ENCODE data around the gene SPDYE5. TPM values are rescaled to one million over a fixed set of nuclear protein-coding genes. Genes with fewer than 3 reads are reported as not detected.
A peak's percentile ranks its signal among the peaks of the same experiment; 100 is the strongest.

SPDYE5 gene
- total and polyA plus RNA-seq, 10 of the 15 experiments (the other 5 are each of a cell fraction or from before 2014, with no cell fraction given) = 0.07 to 2.7 (median 1.4) TPM; not detected in 6

DNA sequence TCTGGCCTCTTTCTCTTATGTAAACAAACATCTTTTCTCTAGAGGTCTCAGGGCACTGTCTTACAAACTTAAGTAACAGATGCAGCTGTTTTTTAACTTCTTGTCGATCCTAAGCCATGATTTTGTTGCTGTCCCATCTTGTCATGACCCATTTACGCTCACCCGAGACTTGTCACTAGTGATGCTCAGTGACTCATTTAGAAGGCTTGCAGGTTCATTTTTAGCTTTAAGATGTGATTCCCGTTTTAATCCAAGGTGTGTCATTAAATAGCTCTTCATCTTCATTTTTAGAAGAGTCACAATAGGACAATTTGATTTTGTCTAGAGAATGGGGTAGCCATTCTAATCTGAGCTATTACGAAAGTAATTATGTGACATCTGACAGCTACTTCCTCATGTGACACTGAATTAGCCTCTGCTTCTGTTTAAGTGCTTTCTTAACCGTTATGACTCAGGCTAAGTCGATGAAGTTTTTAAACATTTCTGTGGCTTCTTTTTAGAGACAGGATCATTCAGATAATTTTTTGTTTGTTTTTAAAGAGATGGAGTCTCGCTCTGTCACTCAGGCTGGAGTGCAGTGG lies 42.7 kb downstream of the SPDYE5 start (continued):
- TF ChIP-seq, protein P1, sequence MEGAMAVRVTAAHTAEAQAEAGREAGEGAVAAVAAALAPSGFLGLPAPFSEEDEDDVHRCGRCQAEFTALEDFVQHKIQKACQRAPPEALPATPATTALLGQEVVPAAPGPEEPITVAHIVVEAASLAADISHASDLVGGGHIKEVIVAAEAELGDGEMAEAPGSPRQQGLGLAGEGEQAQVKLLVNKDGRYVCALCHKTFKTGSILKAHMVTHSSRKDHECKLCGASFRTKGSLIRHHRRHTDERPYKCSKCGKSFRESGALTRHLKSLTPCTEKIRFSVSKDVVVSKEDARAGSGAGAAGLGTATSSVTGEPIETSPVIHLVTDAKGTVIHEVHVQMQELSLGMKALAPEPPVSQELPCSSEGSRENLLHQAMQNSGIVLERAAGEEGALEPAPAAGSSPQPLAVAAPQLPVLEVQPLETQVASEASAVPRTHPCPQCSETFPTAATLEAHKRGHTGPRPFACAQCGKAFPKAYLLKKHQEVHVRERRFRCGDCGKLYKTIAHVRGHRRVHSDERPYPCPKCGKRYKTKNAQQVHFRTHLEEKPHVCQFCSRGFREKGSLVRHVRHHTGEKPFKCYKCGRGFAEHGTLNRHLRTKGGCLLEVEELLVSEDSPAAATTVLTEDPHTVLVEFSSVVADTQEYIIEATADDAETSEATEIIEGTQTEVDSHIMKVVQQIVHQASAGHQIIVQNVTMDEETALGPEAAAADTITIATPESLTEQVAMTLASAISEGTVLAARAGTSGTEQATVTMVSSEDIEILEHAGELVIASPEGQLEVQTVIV (IDR thresholded peaks at IDR 0.05; ENCODE audit: borderline replicate concordance, partially characterized antibody) = no peak
- TF ChIP-seq, protein P2, sequence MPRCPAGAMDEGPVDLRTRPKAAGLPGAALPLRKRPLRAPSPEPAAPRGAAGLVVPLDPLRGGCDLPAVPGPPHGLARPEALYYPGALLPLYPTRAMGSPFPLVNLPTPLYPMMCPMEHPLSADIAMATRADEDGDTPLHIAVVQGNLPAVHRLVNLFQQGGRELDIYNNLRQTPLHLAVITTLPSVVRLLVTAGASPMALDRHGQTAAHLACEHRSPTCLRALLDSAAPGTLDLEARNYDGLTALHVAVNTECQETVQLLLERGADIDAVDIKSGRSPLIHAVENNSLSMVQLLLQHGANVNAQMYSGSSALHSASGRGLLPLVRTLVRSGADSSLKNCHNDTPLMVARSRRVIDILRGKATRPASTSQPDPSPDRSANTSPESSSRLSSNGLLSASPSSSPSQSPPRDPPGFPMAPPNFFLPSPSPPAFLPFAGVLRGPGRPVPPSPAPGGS (IDR thresholded peaks at IDR 0.05; ENCODE audit: borderline replicate concordance, insufficient read depth, low read depth, low read length, poor library complexity, severe bottlenecking) = no peak
- TF ChIP-seq SMARCA5 (IDR thresholded peaks at IDR 0.05) (no peak), NFIC (IDR thresholded peaks at IDR 0.05; ENCODE audit: low read depth, low read length) (peak; percentile 65; the same call in 1 of the 2 replicates), DPF2 (IDR thresholded peaks at IDR 0.05) (0 out of 2 replicates have a peak, but pooled peaks have one; percentile 46), NBN (IDR thresholded peaks at IDR 0.05) (peak; percentile 24; the same call in 1 of the 2 replicates), FOS (IDR thresholded peaks at IDR 0.05; ENCODE audit: borderline replicate concordance, extremely low read depth, insufficient read length) (no peak), MYB (IDR thresholded peaks at IDR 0.05; ENCODE audit: borderline replicate concordance, low read depth, low read length) (no peak), BMI1 (IDR thresholded peaks at IDR 0.05; ENCODE audit: borderline replicate concordance) (peak; percentile 44; the same call in 1 of the 2 replicates), ZNF24 (IDR thresholded peaks at IDR 0.05) (peak; percentile 92), IRF4 (IDR thresholded peaks at IDR 0.05; ENCODE audit: low read depth, low read length) (peak; percentile 70; the same call in 1 of the 2 replicates), JUNB (IDR thresholded peaks at IDR 0.05) (peak; percentile 93), PAX5 (IDR thresholded peaks at IDR 0.05; ENCODE audit: borderline replicate concordance, low read depth, low read length) (no peak), ATF7 (IDR thresholded peaks at IDR 0.05; ENCODE audit: low read depth) (peak; percentile 63), IKZF2 (IDR thresholded peaks at IDR 0.05) (peak in 1 of 2 experiments; percentile 31; a peak in 1 of 4 replicates), RELA (IDR thresholded peaks at IDR 0.05; ENCODE audit: borderline replicate concordance, partially characterized antibody) (no peak), BCL11A (IDR thresholded peaks at IDR 0.05; ENCODE audit: low read depth, low read length) (peak; percentile 44; the same call in 1 of the 2 replicates), MEF2B (IDR thresholded peaks at IDR 0.05; ENCODE audit: partially characterized antibody, poor library complexity, severe bottlenecking) (peak; percentile 19), CREM (IDR thresholded peaks at IDR 0.05; ENCODE audit: low read depth) (peak; percentile 61; the same call in 1 of the 2 replicates), BACH1 (IDR thresholded peaks at IDR 0.05; ENCODE audit: borderline replicate concordance) (peak; percentile 37; the same call in 1 of the 2 replicates)
- TF ChIP-seq, protein P3, sequence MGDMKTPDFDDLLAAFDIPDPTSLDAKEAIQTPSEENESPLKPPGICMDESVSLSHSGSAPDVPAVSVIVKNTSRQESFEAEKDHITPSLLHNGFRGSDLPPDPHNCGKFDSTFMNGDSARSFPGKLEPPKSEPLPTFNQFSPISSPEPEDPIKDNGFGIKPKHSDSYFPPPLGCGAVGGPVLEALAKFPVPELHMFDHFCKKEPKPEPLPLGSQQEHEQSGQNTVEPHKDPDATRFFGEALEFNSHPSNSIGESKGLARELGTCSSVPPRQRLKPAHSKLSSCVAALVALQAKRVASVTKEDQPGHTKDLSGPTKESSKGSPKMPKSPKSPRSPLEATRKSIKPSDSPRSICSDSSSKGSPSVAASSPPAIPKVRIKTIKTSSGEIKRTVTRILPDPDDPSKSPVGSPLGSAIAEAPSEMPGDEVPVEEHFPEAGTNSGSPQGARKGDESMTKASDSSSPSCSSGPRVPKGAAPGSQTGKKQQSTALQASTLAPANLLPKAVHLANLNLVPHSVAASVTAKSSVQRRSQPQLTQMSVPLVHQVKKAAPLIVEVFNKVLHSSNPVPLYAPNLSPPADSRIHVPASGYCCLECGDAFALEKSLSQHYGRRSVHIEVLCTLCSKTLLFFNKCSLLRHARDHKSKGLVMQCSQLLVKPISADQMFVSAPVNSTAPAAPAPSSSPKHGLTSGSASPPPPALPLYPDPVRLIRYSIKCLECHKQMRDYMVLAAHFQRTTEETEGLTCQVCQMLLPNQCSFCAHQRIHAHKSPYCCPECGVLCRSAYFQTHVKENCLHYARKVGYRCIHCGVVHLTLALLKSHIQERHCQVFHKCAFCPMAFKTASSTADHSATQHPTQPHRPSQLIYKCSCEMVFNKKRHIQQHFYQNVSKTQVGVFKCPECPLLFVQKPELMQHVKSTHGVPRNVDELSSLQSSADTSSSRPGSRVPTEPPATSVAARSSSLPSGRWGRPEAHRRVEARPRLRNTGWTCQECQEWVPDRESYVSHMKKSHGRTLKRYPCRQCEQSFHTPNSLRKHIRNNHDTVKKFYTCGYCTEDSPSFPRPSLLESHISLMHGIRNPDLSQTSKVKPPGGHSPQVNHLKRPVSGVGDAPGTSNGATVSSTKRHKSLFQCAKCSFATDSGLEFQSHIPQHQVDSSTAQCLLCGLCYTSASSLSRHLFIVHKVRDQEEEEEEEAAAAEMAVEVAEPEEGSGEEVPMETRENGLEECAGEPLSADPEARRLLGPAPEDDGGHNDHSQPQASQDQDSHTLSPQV (IDR thresholded peaks at IDR 0.05) = 0 out of 2 replicates have a peak, but pooled peaks have one; percentile 10
- TF ChIP-seq, protein P4, sequence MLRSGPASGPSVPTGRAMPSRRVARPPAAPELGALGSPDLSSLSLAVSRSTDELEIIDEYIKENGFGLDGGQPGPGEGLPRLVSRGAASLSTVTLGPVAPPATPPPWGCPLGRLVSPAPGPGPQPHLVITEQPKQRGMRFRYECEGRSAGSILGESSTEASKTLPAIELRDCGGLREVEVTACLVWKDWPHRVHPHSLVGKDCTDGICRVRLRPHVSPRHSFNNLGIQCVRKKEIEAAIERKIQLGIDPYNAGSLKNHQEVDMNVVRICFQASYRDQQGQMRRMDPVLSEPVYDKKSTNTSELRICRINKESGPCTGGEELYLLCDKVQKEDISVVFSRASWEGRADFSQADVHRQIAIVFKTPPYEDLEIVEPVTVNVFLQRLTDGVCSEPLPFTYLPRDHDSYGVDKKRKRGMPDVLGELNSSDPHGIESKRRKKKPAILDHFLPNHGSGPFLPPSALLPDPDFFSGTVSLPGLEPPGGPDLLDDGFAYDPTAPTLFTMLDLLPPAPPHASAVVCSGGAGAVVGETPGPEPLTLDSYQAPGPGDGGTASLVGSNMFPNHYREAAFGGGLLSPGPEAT (IDR thresholded peaks at IDR 0.05; ENCODE audit: low read depth) = peak; percentile 35; the same call in 1 of the 2 replicates
